GM19372 (cell line): ENCODE measurements around the gene C9orf43.

Source experiments
- ATAC-seq: cut with Tn5 transposase; IDR thresholded peaks from one replicate; pipeline ENCODE4 v1.9.1; 2021; ENCODE audit warnings: mild to moderate bottlenecking, low read depth, moderate library complexity; ENCODE audit not compliant: unreplicated experiment

The C9orf43 gene

DNA sequence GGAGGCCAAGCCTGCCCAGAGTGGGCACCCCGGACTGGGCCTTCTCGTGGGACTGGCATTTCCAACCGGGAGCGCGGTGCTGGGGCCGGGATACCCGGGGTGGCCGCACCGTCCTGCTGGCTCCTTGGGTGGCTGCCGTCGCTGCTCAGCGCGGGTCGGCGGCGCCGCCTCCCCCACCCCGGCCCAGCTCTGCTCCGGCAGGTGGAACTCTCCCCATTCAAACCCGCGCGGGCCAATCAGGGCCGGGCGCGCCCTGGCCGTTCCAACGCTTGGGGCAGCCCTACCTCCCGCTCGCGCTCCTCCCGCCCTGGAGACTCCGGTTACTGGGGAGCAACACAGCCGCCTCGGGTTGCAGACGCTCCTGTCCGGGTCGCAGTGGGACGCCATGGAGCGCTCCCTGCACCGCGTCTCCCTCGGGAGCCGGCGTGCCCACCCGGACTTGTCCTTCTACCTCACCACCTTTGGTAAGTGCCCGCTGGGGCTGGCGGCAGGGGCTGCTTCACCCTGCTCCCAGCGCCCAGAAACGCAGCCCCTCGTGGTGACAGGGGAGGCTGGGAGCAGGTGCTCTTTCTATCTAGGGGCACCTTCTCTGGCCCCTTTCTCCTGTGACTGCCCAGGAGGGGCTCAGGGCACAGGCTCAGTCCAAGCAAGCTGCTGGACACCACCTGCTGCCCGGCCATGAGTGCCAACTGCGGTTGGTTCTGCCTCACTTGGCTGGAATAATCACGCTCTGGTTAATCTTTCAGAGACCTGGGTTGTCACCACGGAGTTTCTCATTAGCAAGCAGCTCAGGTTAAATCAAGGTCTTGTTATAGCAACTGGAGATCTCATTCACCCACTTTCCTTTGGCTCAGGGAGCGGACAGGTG, 53.1 kb downstream of the C9orf43 start, which contains the start of gene RGS3:
TSS of gene RGS3 (plus strand) at position 310 of the 868 bp plus-strand sequence. CDS start at position 386, 76 bp downstream.
- ATAC-seq: no peak

DNA sequence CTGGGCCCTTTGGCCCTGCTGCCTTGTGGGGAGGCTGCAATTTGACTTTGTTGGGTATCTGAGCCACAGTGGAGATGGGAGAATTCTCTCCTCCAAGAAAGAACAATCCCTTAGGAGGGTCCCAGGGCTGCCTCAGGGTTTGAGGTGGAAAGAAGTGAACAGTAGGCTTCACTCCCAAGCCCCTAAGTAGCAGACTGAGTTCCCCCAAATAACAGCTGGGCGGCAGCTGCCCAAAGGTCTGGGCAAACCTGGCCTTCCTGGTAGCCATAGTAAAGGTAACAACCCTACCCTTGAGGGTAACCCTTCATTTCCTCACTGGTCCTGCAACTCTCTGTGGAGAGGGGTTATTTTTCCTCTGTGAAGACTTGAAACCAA, 53.7 kb downstream of the C9orf43 start:
- ATAC-seq: no peak

DNA sequence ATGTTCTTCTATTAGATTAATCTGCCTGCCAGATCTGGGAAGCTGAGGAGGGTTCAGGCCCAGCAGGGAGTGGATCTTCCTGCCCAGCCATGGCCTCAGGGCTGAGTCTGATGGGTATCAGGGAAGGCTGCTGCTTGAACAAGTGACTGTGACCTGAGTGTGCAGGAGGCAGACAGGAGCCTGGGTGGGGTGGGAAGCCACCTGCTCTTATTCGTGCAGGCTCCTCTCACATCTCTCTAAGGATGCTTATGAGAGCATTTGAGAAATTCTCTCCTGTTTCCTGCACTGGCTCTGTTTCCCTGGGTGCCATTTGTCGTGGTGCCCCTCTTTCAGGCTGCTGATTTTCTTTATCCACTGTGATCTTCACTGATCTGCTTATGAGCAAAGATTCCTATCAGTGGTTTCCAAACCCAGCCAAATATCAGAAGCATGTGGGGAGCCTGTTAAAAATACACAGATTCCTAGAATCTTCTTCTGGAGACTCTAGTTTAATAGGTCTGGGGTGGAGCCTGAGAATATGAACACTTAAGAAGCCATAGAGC, 55.1 kb downstream of the C9orf43 start:
- no peak for ATAC-seq

DNA sequence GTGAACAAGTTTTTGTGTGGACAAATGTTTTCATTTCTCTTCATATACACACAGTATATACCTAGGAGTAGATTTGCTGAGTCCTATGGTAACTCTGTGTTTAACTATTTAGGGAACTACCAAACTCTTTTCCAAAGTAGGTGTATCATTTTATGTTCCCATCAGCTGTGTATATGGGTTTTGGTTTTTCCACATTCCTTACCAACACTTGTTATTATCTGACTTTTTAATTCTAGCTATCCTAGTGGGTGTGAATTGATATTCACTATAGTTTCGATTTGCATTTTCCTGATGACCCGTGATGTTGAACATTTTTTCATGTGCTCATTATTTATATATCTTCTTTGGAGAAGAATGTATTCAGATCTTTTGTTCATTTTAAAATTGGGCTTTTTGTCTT, 56.6 kb downstream of the C9orf43 start:
- ATAC-seq: no peak

DNA sequence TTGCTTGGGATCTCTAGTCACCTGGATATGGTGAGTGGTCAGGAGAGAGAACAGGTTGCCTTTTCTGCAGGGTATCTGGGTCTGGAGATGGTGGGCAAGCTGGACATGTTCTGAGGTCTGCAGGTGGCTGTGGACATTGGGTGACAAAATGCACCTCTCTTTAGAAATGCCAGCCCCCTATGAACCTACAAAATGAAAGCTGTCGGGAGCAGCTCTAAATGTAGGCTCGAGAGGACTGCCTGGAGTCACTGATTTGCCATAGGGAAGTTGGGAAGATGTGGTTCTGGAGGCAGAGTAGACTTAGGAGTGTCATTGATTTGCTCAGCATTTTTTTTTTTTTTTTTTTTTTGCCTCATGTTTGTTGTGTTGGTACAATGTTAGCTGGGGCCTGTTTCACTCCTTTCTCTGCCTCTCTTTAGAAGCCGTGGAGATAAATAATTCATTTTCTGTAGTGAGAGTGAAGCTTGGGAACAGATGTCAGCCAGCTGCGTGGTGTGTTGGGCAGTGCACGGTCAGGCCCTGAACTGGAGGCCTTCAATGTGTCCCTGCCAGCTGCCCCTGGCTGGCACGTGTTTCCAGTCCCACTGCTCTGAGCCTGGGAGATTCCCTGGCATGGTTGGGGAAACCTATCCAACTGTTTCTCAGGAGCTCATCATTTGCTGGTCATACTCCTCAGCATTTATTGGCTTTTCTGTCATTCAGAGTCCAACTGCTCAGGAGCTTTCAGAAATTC, 58.3 kb downstream of the C9orf43 start:
- ATAC-seq: no peak

DNA sequence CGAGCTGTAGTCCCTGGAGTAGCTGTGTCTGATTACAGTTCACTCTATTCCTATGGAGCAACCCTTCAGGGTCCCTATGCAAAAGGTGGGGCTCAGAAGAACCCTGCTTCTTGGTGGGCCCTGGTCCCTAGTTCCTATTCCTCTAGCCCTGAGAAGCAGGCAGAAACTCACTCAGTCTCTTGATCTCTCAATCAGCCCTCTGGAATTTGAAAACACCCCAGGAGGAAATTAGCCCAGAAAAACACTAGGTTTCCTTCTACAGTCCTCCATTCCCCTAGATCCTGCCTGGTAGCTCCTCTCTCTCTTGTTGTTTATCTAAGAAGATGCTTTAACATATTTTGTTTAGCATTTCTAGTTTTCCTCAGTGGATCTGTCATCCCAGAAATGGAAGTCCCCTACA, 60.6 kb downstream of the C9orf43 start:
- no peak for ATAC-seq

DNA sequence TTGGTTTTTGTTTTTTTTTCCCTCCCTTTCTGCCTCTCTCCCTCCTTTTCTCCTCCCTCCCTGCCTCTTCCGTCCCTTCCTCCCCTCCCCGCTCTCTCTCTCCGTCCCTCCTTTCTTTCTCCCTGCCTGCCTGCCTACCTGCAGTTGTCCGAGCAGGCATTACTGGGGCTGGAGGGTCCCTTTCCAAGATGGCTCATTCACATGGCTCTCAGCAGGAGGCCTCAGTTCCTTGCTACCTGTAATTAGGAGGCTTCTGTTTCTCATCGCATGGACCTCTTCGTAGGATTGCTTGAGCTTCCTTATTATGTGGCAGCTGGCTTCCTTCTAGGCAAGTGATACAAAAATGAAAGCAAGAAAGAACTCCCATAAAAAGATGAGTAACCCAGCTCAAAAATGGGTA, 61.0 kb downstream of the C9orf43 start:
- ATAC-seq: no peak

DNA sequence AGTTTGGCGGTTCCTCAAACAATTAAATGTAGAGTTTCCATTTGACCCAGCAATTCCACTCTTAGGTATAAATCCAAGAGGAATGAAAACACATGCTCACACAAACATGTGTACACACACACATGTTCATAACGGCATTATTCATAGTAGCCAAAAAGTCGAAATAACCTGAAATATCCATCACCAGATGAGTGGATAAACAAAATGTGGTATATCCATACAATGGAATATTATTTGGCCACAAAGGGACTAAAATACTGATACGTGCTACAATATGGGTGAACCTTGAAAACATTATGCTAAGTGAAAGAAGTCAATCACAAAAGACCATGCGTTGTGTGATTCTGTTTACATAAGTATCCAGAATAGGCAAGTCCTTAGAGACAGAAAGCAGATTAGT, 61.7 kb downstream of the C9orf43 start:
- ATAC-seq: no peak

DNA sequence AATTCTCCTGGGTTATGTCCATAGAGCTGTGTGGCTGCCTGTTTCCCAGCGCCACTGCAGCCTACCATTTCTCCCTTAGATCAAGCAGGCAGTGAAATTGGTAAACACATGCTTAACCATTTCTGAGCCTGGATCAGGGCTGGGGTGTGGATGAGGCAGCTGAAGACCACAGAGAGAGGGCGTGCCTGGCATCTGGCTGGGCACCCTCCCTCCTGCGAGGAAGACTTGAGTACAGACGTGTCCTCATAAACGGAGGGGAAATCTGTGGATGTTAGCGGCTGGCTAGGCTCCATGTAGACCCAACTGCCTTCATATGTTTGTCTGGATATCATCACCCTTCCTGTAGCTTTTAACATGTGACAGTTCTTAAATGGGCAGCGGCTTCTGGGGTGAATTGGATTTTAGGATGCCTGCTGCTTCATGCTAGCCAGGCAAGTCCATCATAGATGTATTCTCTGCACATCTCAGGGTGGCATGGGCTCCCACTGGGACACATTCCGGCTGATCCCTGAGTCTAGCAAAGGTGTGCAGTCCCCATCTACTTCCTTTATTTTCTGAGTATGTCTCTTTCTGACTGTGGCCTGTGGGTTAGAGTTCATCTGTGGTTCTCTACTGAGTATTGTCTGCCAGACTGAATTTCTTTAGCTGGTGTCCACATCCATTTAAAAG, 63.9 kb downstream of the C9orf43 start:
- ATAC-seq: no peak

DNA sequence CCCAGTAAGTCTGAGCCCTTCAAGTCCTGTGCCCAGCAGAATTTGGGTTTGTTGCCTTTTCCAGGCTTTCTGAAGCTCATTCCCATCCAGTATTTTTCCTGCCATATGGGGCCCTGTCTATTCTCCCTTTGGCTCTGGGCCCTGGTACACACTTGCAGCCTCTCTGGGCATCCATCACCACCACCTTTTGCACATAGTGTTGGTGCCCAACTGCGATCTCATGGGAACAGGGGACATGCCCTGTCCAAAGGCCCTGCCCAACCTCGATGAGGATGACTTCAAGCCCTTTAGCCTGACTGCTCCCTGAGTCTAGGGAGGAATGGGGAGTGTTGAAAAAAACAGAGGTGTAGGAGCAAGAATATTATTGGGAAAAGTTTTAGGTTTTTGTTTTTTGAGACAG, 64.5 kb downstream of the C9orf43 start:
- ATAC-seq: no peak

DNA sequence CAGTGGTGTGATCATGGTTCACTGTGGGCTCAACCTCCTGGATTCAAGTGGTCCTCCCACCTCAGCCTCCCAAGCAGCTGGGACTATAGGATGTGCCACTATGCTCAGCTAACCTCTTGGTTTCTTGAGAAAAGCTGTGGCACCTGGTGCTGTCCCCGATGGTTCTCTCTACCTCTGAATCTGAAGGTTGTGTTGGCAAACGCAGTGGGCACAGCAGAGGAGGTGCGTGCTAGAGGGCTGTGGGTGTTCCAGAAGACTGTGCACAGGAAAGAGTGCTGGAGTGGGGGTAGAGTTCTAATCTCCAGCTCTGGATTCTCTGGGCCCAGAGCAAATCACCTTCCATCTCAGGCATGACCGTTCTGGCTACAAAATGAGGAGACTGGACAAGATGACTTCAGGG, 65.4 kb downstream of the C9orf43 start:
- no peak for ATAC-seq

DNA sequence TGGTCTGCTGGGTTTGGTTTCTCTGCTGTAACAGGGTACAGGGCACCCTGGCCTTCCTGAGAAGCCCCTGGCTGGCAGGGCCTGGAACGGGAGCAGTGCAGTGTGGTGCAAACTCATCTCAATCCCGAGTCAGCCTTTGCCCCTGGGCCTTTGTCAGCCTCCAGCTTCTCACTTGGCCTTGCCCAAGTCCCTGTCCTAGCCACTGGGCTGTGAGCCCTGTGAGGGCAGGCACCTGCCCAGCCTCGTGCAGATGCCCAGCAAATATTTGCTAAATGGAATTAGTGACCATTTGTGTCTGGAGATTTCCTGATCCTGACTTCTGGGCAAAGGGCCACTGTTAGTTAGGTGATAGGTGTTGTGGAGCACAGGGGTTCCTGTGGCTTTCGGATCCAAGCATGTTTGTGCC, 66.0 kb downstream of the C9orf43 start:
- no peak for ATAC-seq

DNA sequence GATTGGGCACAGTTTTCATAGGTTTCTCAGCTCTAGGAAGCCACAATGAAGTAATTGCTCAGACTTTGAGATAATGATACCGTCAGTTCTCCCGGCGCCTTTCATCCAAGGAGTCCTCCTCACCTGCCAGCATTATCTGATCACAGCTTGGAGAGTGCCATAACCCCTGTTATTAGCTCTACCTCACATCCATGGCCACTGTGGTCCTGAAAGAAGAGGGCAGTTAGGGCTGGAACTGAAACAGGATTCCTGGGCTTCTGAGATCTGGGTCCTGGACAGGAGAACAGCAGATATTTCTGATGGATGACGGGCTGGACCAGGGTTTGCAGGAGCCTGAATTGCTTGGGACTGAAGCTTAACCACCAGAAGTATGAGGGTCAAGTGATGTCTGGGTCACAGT, 66.5 kb downstream of the C9orf43 start:
- no peak for ATAC-seq

DNA sequence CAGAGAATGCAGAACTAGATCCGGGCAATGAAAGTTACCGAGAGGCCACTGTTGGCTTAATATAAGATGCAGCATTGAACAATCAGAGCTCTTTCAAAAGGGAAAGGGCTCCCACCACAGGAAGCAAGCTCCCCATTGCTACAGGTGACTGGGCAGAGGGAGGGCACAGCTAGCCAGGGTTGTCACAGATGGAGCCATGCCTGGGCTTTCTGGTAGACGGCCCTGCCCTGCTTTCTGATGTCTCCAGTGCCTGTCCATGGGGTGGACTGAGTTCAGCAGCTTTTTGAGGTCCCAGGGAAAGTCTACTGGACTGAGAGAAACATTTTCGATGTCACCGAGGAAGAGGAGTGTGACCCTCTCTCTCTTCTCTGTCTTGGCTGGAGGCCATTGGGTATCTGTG, 67.1 kb downstream of the C9orf43 start:
- ATAC-seq: no peak

DNA sequence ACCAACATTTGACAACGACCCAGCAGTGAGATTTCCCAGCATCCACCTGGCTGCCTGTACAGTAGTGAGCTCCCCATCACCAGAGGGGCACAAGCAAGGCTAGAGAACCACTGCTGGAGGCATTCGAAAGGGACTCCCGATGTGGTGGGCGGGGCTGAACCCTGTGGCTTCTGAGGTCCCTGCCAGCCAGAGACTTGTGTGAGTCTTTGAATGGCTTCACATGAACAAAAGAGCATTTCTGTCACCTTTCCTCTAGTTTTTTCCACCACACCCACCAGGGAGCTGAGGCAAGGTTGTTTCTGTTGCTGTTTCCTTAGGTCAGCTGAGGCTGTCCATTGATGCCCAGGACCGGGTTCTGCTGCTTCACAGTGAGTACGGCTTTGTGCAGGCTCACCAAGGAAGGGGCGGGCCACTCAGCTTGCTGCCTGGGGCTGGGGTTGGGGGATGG, 68.7 kb downstream of the C9orf43 start:
- no peak for ATAC-seq
